ENCODE data around the gene GNG12. TPM values are rescaled to one million over a fixed set of nuclear protein-coding genes. Genes with fewer than 3 reads are reported as not detected.

The GNG12 gene
- total and polyA plus RNA-seq, 7 donors: 41.9 to 116 (median 47.8) TPM

- TF ChIP-seq POLR2A (IDR thresholded peaks at IDR 0.05) (no peak), POLR2AphosphoS5 (IDR thresholded peaks at IDR 0.05) (peak in 1 of 4 donors; percentile 60)
- H3K36me3 ChIP-seq: no peaks in the 10 kb centered on the region
- H3K27me3 ChIP-seq: no peaks in the 10 kb centered on the region
- H3K4me3 ChIP-seq: no peak overlapping the region
- no peaks in the 10 kb centered on the region for H3K9me3 ChIP-seq
- 81 to 95% methylated on average over 2 of the region's 2 CpGs for WGBS, 2 donors
- peak; percentile 77 for DNase-seq
- H3K27ac ChIP-seq: peak overlapping the region in 2 of 4 donors; percentile 1 to 11
- intact Hi-C loops (cut with DNase I): no loop called here
- peaks cover 0 to 22% (median 8%) of the 10 kb centered on the region in 4 donors for H3K4me1 ChIP-seq
Measured at GRCh38 chr1:67780637-67781036, 52.6 kb downstream of the GNG12 start.

GRCh38 chr1:67777440-67777839 lies 55.8 kb downstream of the GNG12 start:
- no peaks in the 10 kb centered on the region for H3K36me3 ChIP-seq
- H3K9me3 ChIP-seq: no peaks in the 10 kb centered on the region
- intact Hi-C loops (cut with DNase I): no loop called here
- peaks cover 0 to 20% (median 8%) of the 10 kb centered on the region in 4 donors for H3K4me1 ChIP-seq
- peak overlapping the region; percentile 22 to 69 (median 38) for H3K27ac ChIP-seq
- no peak overlapping the region for H3K4me3 ChIP-seq
- TF ChIP-seq EP300 (IDR thresholded peaks at IDR 0.05) (no peak), CTCF (IDR thresholded peaks at IDR 0.05) (no peak), POLR2AphosphoS5 (IDR thresholded peaks at IDR 0.05) (no peak)
- DNase-seq: no peak
- no peaks in the 10 kb centered on the region for H3K27me3 ChIP-seq
- WGBS, 2 donors: 69 to 79% methylated on average over 4 of the region's 4 CpGs

- intact Hi-C loops (cut with DNase I): no loop called here
- TF ChIP-seq POLR2A (IDR thresholded peaks at IDR 0.05) (no peak), EP300 (IDR thresholded peaks at IDR 0.05) (no peak), CTCF (IDR thresholded peaks at IDR 0.05) (no peak), POLR2AphosphoS5 (IDR thresholded peaks at IDR 0.05) (no peak)
Measured at GRCh38 chr1:67777016-67777415, 56.3 kb downstream of the GNG12 start.

GRCh38 chr1:67773462-67773861 lies 59.8 kb downstream of the GNG12 start:
- peaks cover 0 to 19% (median 4%) of the 10 kb centered on the region in 4 donors for H3K4me1 ChIP-seq
- intact Hi-C loops (cut with DNase I): no loop called here
- no peaks in the 10 kb centered on the region for H3K27me3 ChIP-seq
- no peak for TF ChIP-seq EP300 (IDR thresholded peaks at IDR 0.05)
- WGBS, 2 donors: 96 to 97% methylated on average over 4 of the region's 4 CpGs
- H3K36me3 ChIP-seq: no peaks in the 10 kb centered on the region
- H3K27ac ChIP-seq: no peak overlapping the region
- no peaks in the 10 kb centered on the region for H3K9me3 ChIP-seq
- DNase-seq: no peak
- H3K4me3 ChIP-seq: no peak overlapping the region

More at GRCh38 chr1:67777016-67777415, 56.3 kb downstream of the GNG12 start:
- no peaks in the 10 kb centered on the region for H3K36me3 ChIP-seq
- no peak overlapping the region for H3K4me3 ChIP-seq
- H3K4me1 ChIP-seq: peaks cover 0 to 20% (median 10%) of the 10 kb centered on the region in 4 donors
- H3K27me3 ChIP-seq: no peaks in the 10 kb centered on the region
- no peaks in the 10 kb centered on the region for H3K9me3 ChIP-seq
- H3K27ac ChIP-seq: peak overlapping the region; percentile 22 to 69 (median 38)
- DNase-seq: no peak

GRCh38 chr1:67771749-67772148 lies 61.5 kb downstream of the GNG12 start:
- Histone ChIP-seq H3K36me3 (no peaks in the 10 kb centered on the region), H3K4me3 (no peak overlapping the region), H3K27me3 (no peaks in the 10 kb centered on the region), H3K4me1 (peaks cover 0 to 24% (median under 1%) of the 10 kb centered on the region in 4 donors), H3K27ac (peak overlapping the region in 1 of 4 donors; percentile 33), H3K9me3 (no peaks in the 10 kb centered on the region)
- 37 to 48% methylated on average over 1 of the region's 1 CpG for WGBS, 2 donors
- DNase-seq: no peak
- intact Hi-C loops (cut with DNase I): no loop called here
- TF ChIP-seq CTCF (IDR thresholded peaks at IDR 0.05) (no peak), POLR2AphosphoS5 (IDR thresholded peaks at IDR 0.05) (no peak), POLR2A (IDR thresholded peaks at IDR 0.05) (no peak), EP300 (IDR thresholded peaks at IDR 0.05) (no peak)

- intact Hi-C loops (cut with DNase I): no loop called here
- peak overlapping the region in 1 of 4 donors; percentile 33 for H3K27ac ChIP-seq
Measured at GRCh38 chr1:67771152-67771551, 62.1 kb downstream of the GNG12 start.

More at GRCh38 chr1:67771152-67771551, 62.1 kb downstream of the GNG12 start:
- peaks cover 0 to 30% (median 6%) of the 10 kb centered on the region in 4 donors for H3K4me1 ChIP-seq
- no peak overlapping the region for H3K4me3 ChIP-seq
- 75 to 88% methylated on average over 6 of the region's 6 CpGs for WGBS, 2 donors
- H3K27me3 ChIP-seq: no peaks in the 10 kb centered on the region
- TF ChIP-seq POLR2AphosphoS5 (IDR thresholded peaks at IDR 0.05) (no peak), EP300 (IDR thresholded peaks at IDR 0.05) (no peak), POLR2A (IDR thresholded peaks at IDR 0.05) (no peak), CTCF (IDR thresholded peaks at IDR 0.05) (no peak)
- no peaks in the 10 kb centered on the region for H3K36me3 ChIP-seq
- H3K9me3 ChIP-seq: no peaks in the 10 kb centered on the region
- DNase-seq: no peak
